GM12872 (cell line): ENCODE data around the gene FOXJ3.

ENCODE experiments used
- CTCF ChIP-seq: IDR thresholded peaks from 3 replicates; pipeline ENCODE4 v1.5.1; 2011; ENCODE audit warnings: low read depth, mild to moderate bottlenecking, low read length, moderate library complexity; ENCODE audit not compliant: insufficient read depth

Gene FOXJ3

GRCh38 chr1:42186152-42186551 lies 148.9 kb downstream of the FOXJ3 start:
- no peak for TF ChIP-seq CTCF

GRCh38 chr1:42184616-42185015 lies 150.4 kb downstream of the FOXJ3 start:
- no peak for TF ChIP-seq CTCF

- no peak for TF ChIP-seq CTCF
Observed at GRCh38 chr1:42183957-42184268, 151.1 kb downstream of the FOXJ3 start.

GRCh38 chr1:42183210-42183956 lies 151.7 kb downstream of the FOXJ3 start:
- no peak for TF ChIP-seq CTCF

GRCh38 chr1:42181687-42182086 lies 153.3 kb downstream of the FOXJ3 start:
- TF ChIP-seq CTCF: no peak

- no peak for TF ChIP-seq CTCF
Observed at GRCh38 chr1:42179900-42180329, 155.1 kb downstream of the FOXJ3 start.

- no peak for TF ChIP-seq CTCF
Observed at GRCh38 chr1:42179275-42179674, 155.8 kb downstream of the FOXJ3 start.
